Kidney epithelial cell (primary cell): ENCODE results near the gene MIA. TPM values are rescaled to one million over a fixed set of nuclear protein-coding genes. Genes with fewer than 3 reads are reported as not detected.
A peak's percentile ranks its signal among the peaks of the same experiment; 100 is the strongest.

ENCODE experiments used
- DNase-seq: peaks from one replicate; pipeline ENCODE4 v3.0.0-alpha.2; 2010; ENCODE audit warnings: low read depth
- H3K27me3 ChIP-seq: 2 replicates; pipeline ENCODE4 v1.6.0; 2011; ENCODE audit warnings: low read length; ENCODE audit not compliant: control insufficient read depth, insufficient read depth
- H3K36me3 ChIP-seq: 2 replicates; pipeline ENCODE4 v1.5.1; 2011; ENCODE audit warnings: low read length; ENCODE audit not compliant: control insufficient read depth, insufficient read depth
- H3K4me3 ChIP-seq: 2 replicates; pipeline ENCODE4 v1.5.1; 2011; ENCODE audit warnings: low read depth, mild to moderate bottlenecking, control low read depth, low read length
- total RNA-seq: library from RNA; depleted of rRNA; stranded (reverse); fragments of >200 nt; gene quantifications from 2 replicates; pipeline ENCODE4 v1.2.3, GENCODE V29; 2015
- TF ChIP-seq, protein P1 (sequence below): IDR thresholded peaks from 2 replicates; pipeline ENCODE4 v1.5.1; 2011; ENCODE audit warnings: mild to moderate bottlenecking, moderate library complexity, low read length, control low read depth, inconsistent platforms; ENCODE audit not compliant: insufficient read depth, poor library complexity, severe bottlenecking

MIA gene
- total RNA-seq, 1 donor from 2014 or later, result not detected

DNA sequence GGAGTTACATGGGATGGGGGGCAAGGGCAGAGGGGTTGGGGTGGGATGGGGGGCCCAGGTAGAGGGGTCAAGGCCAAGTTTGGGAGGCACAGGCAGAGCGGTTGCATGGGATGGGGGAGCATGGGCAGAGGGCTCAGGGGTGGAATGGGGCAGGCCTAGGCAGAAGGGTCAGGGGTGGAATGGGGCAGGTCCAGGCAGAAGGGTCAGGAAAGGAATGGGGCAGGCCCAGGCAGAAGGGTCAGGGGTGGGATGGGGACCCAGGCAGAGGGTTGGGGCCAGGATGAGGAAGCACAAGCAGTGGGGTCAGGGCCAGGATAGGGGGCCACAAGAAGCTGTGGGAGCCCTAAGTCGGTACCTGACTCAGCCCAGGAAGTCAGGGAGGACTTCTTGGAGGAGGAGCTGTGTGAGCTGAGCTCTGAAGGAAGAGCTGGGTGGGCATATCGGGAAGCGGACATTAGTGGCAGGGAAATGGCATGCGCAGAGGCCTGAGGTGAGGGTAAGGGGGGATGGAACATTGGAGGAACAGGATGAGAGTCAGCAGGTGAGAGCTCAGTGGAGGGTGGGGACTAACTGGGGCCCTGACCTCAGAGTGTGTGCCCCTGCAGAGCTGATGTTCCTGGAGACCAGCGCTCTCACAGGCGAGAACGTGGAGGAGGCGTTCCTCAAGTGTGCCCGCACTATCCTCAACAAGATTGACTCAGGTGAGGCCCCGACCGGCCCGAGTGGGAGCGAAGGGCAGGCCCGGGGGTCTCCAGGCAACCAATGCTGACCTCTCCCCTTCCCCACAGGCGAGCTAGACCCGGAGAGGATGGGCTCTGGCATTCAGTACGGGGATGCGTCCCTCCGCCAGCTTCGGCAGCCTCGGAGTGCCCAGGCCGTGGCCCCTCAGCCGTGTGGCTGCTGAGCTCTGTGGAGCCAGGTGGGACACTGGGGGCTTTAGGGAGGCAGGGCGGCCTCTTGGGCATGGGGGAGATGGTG lies 11.0 kb downstream of the MIA start:
- DNase-seq, result no peak
- Histone ChIP-seq H3K27me3 (no peaks in the 10 kb centered on the region), H3K36me3 (no peaks in the 10 kb centered on the region), H3K4me3 (no peak overlapping the region)
- TF ChIP-seq, protein P1, sequence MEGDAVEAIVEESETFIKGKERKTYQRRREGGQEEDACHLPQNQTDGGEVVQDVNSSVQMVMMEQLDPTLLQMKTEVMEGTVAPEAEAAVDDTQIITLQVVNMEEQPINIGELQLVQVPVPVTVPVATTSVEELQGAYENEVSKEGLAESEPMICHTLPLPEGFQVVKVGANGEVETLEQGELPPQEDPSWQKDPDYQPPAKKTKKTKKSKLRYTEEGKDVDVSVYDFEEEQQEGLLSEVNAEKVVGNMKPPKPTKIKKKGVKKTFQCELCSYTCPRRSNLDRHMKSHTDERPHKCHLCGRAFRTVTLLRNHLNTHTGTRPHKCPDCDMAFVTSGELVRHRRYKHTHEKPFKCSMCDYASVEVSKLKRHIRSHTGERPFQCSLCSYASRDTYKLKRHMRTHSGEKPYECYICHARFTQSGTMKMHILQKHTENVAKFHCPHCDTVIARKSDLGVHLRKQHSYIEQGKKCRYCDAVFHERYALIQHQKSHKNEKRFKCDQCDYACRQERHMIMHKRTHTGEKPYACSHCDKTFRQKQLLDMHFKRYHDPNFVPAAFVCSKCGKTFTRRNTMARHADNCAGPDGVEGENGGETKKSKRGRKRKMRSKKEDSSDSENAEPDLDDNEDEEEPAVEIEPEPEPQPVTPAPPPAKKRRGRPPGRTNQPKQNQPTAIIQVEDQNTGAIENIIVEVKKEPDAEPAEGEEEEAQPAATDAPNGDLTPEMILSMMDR, result no peak

DNA sequence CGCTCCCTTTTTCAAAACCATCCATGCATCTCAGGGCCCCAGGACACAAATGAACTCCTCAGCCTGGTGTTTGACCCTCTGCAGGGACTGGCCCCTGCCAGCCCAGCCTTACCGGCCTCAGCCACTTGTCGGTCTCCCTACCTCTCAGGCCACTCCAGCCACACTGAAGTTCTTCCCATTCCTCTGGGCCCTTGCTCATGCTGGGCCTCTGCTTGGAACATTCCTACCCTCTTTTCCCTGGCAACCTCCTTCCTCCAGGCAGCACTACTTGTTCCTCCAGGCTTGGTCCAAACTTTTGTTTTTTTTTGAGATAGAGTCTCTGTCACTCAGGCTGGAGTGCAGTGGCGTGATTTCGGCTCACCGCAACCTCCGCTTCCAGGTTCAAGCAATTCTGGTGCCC lies 16.0 kb downstream of the MIA start:
- TF ChIP-seq, protein P1, result no peak
- DNase-seq, result no peak
- H3K4me3 ChIP-seq, result no peak overlapping the region
- H3K36me3 ChIP-seq, result no peaks in the 10 kb centered on the region
- H3K27me3 ChIP-seq, result no peaks in the 10 kb centered on the region

DNA sequence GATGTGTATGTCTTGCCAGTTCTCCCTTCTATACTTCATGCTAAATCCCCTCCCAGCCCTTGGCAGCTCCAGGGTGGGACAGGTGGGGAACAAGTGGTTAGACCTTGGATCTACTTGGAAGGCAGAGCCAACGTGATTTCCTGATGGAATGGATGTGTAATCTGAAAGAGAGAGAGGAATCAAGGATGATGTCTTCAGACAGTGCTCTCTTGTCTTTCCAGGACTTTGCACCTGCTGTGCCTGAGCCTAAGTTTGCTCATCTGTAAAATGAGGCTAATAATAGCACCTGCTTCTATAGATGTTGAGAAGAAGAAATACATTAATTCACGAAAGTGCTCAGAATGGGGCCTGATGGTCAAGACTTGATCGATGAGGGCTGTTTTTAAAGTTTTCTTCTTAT lies 16.7 kb downstream of the MIA start:
- H3K27me3 ChIP-seq, result no peaks in the 10 kb centered on the region
- no peak for DNase-seq
- TF ChIP-seq, protein P1, result no peak
- H3K4me3 ChIP-seq, result no peak overlapping the region
- H3K36me3 ChIP-seq, result no peaks in the 10 kb centered on the region

DNA sequence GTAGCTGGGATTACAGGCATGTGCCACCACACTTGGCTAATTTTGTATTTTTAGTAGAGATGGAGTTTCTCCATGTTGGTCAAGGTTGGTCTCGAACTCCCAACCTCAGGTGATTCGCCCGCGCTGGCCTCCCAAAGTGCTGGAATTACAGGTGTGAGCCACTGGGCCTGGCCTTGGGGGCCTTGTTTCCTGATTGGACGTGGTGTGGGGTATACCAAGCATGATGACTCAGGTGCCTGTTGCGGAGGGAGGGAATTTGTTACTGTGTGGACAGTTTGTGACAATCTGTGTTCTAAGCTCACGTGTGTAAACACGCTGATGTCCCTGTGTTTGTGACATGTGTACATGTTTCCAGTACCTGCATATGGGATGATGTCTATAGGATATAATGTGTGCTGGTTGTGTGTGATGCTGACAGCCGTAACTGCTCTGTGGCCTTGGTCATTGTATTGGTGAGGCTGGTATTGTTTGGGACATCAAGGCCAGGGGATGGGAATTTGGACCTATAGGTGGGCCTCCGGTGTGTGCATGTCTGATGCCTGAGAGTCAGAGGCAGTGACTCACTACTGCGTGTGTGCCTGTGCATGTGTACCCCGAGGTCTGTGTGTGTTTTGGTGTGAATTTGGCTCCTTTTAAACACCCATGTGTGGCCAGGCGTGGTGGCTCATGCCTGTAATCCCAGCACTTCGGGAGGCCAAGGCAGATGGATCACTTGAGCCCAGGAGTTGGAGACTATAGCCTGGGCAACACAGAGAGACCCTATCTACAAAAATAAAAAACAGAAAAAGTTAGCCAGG lies 22.0 kb downstream of the MIA start:
- no peak for DNase-seq
- TF ChIP-seq, protein P1, result no peak
- H3K4me3 ChIP-seq, result no peak overlapping the region
- no peaks in the 10 kb centered on the region for H3K27me3 ChIP-seq
- H3K36me3 ChIP-seq, result no peaks in the 10 kb centered on the region

DNA sequence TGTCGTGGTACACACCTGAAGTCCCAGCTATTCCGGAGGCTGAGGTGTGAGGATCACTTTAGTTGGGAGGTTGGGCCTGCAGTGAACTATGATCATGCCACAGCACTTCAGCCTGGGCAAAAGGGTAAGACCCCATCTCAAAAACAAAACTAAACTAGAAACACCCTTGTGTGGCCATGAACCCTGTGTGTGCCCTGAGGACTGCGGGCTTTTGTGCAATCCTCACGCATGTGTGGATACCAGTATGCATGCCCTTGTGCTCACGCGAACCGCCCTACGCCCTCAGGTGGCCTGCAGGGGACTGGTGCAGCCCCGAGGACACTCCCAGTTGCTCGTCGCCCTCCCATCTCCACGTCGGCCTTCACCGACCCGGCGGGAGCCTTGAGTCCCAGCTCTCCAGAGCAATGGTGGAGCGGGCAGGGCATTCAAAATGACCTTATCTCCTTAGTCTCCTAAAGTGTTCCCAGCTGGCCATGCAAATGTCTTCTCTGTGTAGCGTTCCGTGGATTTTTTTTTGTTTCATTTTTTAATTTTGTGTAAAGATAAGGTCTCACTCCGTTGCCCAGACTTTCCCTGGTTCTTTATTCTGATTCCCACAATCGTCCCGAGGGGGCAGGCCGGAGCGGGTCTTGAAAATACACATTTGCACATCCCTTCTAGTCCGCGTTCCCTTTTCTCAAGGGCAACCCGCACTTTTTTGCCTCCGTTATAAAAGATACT lies 22.8 kb downstream of the MIA start:
- DNase-seq, result no peak
- TF ChIP-seq, protein P1, result peak; percentile 26
- peaks cover 2% of the 10 kb centered on the region for H3K36me3 ChIP-seq
- peak overlapping the region; percentile 42 for H3K4me3 ChIP-seq
- H3K27me3 ChIP-seq, result no peaks in the 10 kb centered on the region
